GM19035 (cell line): ENCODE data around the gene WDR33.

ENCODE experiments used
- ATAC-seq: cut with Tn5 transposase; IDR thresholded peaks from one replicate; pipeline ENCODE4 v1.9.1; 2021; ENCODE audit not compliant: unreplicated experiment

WDR33 gene

DNA sequence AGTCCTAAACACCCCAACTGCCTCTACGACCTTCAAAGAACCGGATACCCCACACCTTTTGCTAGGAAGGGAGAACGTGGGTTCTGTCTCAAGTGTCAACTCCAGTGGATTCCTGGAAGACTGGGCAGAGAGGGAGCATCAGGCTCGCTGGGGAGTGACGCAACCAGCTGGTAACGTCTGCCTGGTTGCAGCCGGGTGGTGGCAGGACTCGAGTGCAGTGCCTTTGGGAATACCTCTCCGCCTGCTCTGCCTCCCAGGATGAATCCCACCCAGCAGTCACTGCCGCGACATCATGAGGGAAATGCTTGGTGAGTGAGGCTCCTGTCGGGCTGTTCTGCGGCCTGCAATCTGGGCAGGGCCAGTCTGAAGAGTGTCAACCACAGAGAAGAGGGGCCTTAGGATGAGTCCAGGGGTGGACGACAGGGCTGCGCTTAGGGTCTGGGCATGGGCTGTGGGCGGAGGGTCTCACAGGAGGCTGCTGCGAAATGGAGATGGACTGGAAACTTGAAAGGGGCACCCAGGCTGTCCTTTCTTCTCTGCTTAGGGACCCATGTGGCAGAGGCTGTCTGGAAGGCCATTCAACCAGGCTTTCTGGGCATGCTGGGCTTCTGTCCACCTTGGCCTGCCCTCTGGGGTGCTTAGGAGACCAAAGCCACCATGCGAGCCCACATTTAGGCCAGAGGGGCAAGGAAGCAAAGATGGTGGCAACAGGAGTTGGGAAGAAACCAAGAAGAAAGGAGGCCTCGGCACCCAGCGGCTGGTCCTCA lies 152.1 kb downstream of the WDR33 start:
- no peak for ATAC-seq

DNA sequence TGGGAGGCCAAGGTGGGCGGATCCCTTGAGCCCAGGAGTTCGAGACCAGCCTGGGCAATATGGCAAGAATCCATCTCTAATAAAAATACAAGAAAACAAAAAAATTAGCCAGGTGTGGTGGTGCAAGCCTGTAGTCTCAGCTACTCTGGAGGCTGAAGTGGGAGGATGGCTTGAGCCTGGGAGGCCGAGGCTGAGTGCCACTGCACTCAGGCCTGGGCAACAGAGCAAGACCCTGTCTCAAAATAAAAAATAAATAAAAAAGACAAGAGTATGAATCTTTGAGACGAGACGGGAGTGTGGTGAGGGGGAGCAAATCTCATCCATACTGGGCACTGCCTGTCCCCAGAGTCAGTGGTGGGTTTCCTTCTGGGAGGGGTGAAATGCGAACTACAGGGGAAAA lies 152.8 kb downstream of the WDR33 start:
- no peak for ATAC-seq

DNA sequence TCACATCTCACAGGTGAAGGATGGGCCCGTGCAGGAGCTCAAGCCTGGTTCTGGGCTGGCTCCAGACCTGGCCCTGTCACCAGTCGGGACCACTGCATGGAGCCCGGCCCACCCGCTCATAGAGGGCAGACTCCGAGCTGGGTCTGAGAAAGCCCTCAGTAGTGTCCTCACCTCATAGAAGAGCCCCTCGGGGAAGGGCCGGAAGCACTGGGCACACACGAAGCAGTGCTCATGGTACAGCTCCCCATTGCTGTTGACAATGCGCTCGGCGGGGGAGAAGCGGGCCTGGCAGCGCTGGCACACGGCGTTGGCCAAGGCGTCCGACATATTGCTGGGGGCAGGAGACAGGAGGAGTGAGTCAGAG lies 153.8 kb downstream of the WDR33 start:
- ATAC-seq = no peak

DNA sequence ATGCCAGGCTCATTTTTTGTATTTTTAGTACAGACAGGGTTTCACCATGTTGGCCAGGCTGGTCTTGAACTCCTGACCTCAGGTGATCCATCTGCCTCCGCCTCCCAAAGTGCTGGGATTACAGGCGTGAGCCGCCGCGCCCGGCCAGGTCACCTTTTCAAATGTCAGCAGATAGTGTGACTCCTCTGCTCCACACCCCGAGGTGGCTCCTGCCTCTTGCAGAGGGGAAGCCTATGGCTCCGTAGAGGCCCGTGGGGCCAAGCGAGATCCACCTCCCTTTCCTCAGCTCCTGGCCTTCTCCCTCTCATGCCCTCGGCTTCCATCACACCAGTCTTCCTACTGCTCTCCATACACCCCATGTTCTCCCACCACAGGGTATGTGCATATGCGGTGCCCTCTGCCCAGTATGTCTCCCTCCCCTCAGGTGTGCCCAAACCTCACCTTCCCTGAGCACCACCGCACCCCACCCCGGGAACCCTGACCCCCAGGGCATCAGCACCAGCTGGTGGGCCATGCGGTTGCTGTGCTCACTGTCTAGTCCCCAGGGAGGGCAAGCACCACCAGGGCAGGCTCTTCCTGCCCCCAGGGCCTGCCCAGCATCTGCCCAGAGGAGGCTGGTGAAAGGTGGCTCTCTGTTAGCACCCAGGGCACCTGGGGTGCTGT lies 154.3 kb downstream of the WDR33 start:
- ATAC-seq = no peak

DNA sequence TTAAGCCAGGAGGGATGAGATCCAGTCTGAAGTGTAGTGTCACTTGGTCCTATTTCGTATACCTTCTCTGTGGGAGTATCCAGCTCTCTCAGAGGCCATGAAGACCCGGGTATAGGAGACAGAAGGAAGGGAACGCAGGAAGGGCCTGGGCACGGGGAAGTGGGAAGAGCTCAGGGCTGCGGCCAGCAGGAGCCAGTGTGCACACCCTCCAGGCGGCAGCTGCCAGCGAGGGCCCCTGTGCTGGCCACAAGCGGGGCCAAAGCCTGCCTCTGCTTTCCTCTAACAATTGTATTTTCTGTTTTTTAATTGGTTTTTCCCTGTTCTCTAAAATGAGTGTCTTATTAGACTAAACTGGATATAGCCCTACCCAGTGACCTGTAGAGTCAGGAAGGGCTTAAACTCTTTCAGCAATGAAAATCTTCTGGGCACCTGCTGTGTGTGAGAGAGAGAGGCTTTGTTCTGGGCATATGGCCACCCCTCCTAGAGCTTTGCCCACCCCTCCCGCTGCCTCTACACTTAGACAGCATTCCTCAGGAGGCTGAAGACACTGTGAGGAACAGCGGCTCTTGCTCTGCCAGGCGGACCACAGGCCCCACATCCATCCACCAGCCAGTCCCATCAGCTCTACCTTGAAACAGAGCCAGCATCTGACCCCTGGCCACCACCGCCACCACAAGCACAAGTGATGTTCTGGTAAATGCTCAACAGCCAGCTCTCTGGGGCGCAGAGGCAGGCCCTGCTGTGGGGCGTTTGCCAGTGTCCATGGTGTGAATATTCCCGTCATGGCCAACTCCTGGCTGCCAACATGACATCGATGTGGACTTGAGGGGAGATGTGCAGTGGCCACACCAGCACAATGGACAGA lies 155.5 kb downstream of the WDR33 start:
- ATAC-seq = no peak

DNA sequence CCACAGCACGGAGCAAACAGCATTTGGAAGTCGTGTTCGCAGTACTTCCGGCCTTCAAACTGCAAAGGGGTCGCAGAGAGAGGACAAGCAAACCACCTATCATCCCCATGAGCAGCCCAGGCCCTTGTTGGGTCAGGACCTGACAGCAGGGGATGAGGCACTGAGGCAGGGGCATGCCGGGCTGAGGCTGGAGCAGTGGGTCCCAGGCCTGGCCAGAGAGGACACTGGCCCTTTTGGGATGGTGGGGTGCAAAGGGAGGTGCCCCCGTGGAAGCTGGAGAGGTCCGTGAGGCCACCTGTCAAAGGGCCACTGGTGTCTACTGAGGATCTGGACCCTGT lies 156.2 kb downstream of the WDR33 start:
- no peak for ATAC-seq

DNA sequence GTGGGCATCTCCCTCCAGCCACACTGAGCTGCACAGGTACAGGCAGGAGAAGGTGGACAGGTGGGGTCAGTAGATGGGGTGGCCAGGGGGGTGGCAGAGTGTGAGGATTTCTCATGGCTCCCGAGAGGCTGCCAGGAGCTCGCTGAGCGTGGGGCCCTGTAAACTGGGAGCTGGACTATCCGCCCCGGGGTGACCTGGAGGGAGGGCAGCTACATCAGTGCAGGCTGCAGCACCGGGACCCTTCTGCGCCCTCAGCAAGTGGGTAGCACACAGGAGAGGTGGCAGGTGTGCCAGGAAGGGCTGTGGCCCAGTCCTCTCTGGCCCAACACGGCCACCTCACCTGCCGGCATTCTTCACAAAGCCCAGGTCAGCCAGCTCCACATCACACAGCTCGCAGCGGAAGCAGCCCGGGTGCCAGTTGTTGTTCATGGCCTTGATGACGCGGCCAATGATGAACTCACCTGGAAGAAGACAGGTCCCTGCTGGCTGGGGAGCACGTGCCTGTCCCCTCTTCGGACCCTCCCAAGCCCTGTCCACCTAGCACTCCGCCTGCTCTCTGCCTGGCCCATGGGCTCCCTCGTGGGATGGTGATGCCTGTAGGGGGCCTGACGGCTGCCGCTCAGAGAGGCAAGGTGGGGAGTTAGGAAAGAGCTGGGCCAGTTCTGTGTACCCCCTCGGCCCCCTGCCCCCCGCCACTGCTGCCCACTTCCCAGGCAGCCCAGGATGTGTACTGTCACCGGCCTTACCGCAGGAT lies 156.7 kb downstream of the WDR33 start:
- ATAC-seq = no peak

DNA sequence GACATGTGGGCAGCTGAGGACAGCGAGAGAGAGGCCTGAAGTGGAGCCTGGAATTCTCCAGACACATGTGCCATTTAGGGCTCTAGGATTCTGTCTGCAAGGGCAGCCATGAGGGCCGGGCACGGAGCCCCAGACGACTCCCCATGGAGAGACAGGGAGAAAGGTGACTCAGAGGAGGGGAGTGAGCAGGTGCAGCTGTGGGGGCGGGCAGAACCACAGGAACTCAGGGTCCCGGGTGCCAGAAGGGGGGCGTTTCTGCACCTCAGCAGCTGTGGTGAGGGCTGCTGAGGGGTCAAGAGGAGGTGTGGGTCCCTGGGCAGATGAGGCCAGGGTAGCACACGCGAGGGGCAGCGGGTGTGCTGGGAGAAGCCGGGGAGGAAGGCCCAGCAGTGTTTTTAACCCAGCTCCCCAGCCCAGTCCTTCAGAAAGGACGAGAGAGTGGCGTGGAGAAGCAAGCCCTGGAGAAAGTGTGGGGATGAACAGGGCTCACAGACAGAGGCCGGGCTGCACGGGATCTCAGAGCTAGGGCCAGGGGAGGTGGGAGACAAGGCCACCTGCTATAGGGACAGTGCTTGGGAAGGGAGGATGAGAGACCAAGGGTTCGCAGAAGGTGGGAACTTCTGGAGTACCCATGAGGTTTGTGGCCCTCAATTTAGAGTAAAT lies 157.4 kb downstream of the WDR33 start:
- no peak for ATAC-seq

DNA sequence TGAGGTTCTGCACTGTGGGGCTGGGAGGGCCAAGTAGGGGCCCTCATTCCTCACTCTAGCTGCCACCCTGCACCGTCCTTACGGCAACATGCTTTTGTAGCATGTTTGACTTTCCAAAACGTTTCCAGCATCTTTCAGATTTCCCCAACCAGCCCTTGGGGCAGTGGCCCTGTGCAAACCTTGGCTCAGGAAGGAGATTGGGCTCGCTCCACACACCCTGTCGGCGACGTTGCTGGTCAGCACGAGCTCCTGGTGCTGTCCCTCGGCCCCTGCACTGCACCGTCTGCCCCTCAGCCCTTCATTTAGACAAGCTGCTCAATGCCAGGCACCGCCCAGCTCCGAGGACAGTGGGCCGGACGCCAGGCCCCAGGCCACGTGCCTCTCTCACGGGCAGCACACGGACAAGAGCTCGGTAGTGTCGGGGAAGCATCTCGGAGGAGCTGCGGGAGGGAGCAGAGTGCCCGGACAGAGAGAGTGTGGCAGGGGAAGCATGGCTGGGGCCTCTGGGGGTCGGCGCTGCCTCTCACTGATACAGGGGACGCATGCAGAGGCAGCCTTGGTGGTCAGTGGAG lies 158.1 kb downstream of the WDR33 start:
- no peak for ATAC-seq

DNA sequence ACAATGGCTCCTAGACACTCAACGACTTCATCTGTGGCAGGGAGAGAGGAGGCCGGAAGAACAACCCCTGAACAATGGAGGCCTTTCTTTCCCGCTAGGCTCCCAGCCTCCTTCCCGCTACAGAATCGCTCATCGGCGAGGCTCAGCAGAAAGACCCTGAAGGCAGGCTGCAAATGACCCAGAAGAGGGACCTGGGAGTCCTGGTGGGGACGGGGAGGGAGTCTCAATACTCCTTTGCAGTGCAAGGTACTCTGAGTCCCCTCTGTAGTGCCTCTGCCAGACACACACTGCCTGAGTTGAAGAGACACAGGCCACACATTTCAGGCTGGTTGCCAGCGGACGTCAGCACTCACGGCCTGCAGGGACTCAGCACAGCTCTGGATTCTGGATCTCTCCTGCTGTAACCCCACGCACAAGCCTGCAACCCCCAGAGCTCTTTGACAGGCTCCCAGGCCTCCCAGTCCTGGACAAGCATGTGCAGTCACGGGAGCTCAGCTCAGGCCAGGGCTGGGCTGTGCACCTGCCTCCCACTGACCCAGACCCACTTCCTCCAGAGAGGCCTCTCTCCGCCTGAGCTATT lies 158.9 kb downstream of the WDR33 start:
- no peak for ATAC-seq

DNA sequence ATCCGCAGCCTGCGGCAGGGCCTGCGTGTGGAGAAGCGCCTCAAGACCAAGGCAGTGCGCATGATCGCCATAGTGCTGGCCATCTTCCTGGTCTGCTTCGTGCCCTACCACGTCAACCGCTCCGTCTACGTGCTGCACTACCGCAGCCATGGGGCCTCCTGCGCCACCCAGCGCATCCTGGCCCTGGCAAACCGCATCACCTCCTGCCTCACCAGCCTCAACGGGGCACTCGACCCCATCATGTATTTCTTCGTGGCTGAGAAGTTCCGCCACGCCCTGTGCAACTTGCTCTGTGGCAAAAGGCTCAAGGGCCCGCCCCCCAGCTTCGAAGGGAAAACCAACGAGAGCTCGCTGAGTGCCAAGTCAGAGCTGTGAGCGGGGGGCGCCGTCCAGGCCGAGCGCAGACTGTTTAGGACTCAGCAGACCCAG lies 159.6 kb downstream of the WDR33 start:
- no peak for ATAC-seq
